Measurements from ENCODE around the gene PTPN3. TPM values are rescaled to one million over a fixed set of nuclear protein-coding genes. Genes with fewer than 3 reads are reported as not detected.

The PTPN3 gene
- polyA plus RNA-seq, 1 of the 3 experiments (the other 2 are of a cell fraction), result 7.5 TPM

DNA sequence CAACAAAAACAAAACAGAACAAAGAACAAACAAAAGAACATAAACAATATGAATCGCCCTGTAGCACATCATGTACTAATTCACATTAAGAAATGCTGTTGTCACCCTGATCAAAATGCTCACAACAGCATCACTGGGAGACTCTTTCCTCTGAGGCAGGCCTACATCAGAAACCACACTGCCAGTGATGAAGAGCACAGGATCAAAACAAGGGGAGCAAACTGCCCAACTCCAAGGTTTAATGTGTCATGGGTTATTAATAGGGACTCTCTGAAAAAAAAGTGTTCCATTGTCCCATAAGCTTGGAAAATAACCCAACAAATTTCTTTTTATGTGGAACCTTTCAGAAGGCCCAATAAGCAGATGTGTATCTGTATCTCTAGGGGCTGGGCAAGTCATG is 74.2 kb downstream of the PTPN3 start:
- POLR2A ChIA-PET, result no interaction called here
- Histone ChIP-seq H3K4me3 (ENCODE audit: low read depth in 2 of 2, low read length in 1 of 2) (no peak overlapping the region), H3K4me1 (ENCODE audit: control insufficient read depth in 1 of 2, insufficient read depth in 2 of 2, low read depth in 1 of 2, low read length in 1 of 2) (no peaks in the 10 kb centered on the region), H3K36me3 (replicated peaks in 1 of 2; ENCODE audit: control insufficient read depth in 1 of 2, insufficient read depth in 2 of 2, low read length in 1 of 2) (peaks cover 24 to 37% of the 10 kb centered on the region in 2 experiments), H4K20me1 (ENCODE audit: insufficient read depth) (no peaks in the 10 kb centered on the region), H3K27ac (ENCODE audit: low read depth in 2 of 2, low read length in 1 of 2) (no peak overlapping the region), H3K79me2 (ENCODE audit: insufficient read depth) (no peaks in the 10 kb centered on the region), H3K4me2 (no peak overlapping the region), H3F3A (replicated peaks; ENCODE audit: insufficient read depth) (no peaks in the 10 kb centered on the region), H2AFZ (ENCODE audit: low read depth) (no peak overlapping the region), H3K9me2 (no peaks in the 10 kb centered on the region), H3K9me3 (no peaks in the 10 kb centered on the region), H3K9ac (no peak overlapping the region), H3K27me3 (ENCODE audit: insufficient read depth) (no peaks in the 10 kb centered on the region)
- no peak for DNase-seq
- CTCF ChIA-PET, result interaction anchor here (4.6 kb wide), 1 partner anchor 13 kb away, joined by 29 read pairs; no protein-coding TSS in a partner anchor
- WGBS (ENCODE audit: low lambda C conversion rate), result 83% methylated on average over 1 of the region's 1 CpG
- TF ChIP-seq RCOR1 (IDR thresholded peaks at IDR 0.05; ENCODE audit: low read length) (no peak), RFX5 (IDR thresholded peaks at IDR 0.05; ENCODE audit: low read length) (no peak), RAD21 (IDR thresholded peaks at IDR 0.05; ENCODE audit: low read length) (no peak), FOSL2 (IDR thresholded peaks at IDR 0.05; ENCODE audit: borderline replicate concordance, low read depth) (no peak), NFIC (IDR thresholded peaks at IDR 0.05; ENCODE audit: borderline replicate concordance) (no peak), TCF12 (IDR thresholded peaks at IDR 0.05) (no peak), TEAD4 (IDR thresholded peaks at IDR 0.05; ENCODE audit: borderline replicate concordance, insufficient read depth) (no peak), EP300 (IDR thresholded peaks at IDR 0.05; ENCODE audit: borderline replicate concordance in 1 of 2, low read depth in 1 of 2, low read length in 1 of 2) (no peak), GATA2 (CRISPR knock-in tag; IDR thresholded peaks at IDR 0.05) (no peak), POLR2AphosphoS5 (IDR thresholded peaks at IDR 0.05; ENCODE audit: low read depth, low read length) (no peak), FOXJ3 (CRISPR knock-in tag; IDR thresholded peaks at IDR 0.05) (no peak), MEF2A (IDR thresholded peaks at IDR 0.05; ENCODE audit: borderline replicate concordance, low read depth) (no peak), SMC3 (IDR thresholded peaks at IDR 0.05; ENCODE audit: low read depth, low read length) (no peak), MXI1 (IDR thresholded peaks at IDR 0.05; ENCODE audit: low read depth, low read length) (no peak)
- TF ChIP-seq, protein P1, sequence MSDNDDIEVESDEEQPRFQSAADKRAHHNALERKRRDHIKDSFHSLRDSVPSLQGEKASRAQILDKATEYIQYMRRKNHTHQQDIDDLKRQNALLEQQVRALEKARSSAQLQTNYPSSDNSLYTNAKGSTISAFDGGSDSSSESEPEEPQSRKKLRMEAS (IDR thresholded peaks at IDR 0.05; ENCODE audit: low read depth), result no peak
- TF ChIP-seq, protein P2, sequence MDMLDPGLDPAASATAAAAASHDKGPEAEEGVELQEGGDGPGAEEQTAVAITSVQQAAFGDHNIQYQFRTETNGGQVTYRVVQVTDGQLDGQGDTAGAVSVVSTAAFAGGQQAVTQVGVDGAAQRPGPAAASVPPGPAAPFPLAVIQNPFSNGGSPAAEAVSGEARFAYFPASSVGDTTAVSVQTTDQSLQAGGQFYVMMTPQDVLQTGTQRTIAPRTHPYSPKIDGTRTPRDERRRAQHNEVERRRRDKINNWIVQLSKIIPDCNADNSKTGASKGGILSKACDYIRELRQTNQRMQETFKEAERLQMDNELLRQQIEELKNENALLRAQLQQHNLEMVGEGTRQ (IDR thresholded peaks at IDR 0.05; ENCODE audit: borderline replicate concordance, low read depth, low read length), result no peak
- TF ChIP-seq, protein P3, sequence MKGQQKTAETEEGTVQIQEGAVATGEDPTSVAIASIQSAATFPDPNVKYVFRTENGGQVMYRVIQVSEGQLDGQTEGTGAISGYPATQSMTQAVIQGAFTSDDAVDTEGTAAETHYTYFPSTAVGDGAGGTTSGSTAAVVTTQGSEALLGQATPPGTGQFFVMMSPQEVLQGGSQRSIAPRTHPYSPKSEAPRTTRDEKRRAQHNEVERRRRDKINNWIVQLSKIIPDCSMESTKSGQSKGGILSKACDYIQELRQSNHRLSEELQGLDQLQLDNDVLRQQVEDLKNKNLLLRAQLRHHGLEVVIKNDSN (IDR thresholded peaks at IDR 0.05; ENCODE audit: borderline replicate concordance, low read depth), result no peak
- TF ChIP-seq, protein P4, sequence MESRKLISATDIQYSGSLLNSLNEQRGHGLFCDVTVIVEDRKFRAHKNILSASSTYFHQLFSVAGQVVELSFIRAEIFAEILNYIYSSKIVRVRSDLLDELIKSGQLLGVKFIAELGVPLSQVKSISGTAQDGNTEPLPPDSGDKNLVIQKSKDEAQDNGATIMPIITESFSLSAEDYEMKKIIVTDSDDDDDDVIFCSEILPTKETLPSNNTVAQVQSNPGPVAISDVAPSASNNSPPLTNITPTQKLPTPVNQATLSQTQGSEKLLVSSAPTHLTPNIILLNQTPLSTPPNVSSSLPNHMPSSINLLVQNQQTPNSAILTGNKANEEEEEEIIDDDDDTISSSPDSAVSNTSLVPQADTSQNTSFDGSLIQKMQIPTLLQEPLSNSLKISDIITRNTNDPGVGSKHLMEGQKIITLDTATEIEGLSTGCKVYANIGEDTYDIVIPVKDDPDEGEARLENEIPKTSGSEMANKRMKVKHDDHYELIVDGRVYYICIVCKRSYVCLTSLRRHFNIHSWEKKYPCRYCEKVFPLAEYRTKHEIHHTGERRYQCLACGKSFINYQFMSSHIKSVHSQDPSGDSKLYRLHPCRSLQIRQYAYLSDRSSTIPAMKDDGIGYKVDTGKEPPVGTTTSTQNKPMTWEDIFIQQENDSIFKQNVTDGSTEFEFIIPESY (IDR thresholded peaks at IDR 0.05; ENCODE audit: borderline replicate concordance, low read depth), result no peak
